Measurements from ENCODE around the gene ST6GALNAC5.
"Not testable (repeated sequence)": the region's sequence is repeated elsewhere in the genome, so short reads cannot be mapped to it uniquely, and the experiment has no call there.

The ST6GALNAC5 gene

GRCh38 chr1:76867342-76868130 is at the start of gene ST6GALNAC5:
ST6GALNAC5 (plus strand) TSS chr1:76867480.
- DNase-seq (ENCODE audit: low spot score in 2 of 2), result no peak
- Histone ChIP-seq H3K4me1 (no peaks in the 10 kb centered on the region), H3K4me3 (no peak within 1 kb of the TSS), H3K9me3 (no peaks in the 10 kb centered on the region), H3K27me3 (ENCODE audit: low read depth) (peaks cover 24% of the 10 kb centered on the region), H3K36me3 (replicated peaks) (no peaks in the 10 kb centered on the region)
- in situ Hi-C loops (cut with MboI; ENCODE audit: low sequenced_read_pairs), result no loop called here

GRCh38 chr1:76820028-76820427 is 47.3 kb upstream of the ST6GALNAC5 start:
- H3K27me3 ChIP-seq (ENCODE audit: low read depth), result no peaks in the 10 kb centered on the region
- no peak overlapping the region for H3K4me3 ChIP-seq
- in situ Hi-C loops (cut with MboI; ENCODE audit: low sequenced_read_pairs), result no loop called here
- H3K36me3 ChIP-seq (replicated peaks), result no peaks in the 10 kb centered on the region
- no peaks in the 10 kb centered on the region for H3K4me1 ChIP-seq
- H3K9me3 ChIP-seq, result no peaks in the 10 kb centered on the region
- no peak for DNase-seq (ENCODE audit: low spot score in 2 of 2)

GRCh38 chr1:76822961-76823360 is 44.3 kb upstream of the ST6GALNAC5 start:
- H3K27me3 ChIP-seq (ENCODE audit: low read depth); H3K36me3 ChIP-seq (replicated peaks); H3K4me1 ChIP-seq; DNase-seq (ENCODE audit: low spot score in 2 of 2); H3K4me3 ChIP-seq; in situ Hi-C loops (cut with MboI; ENCODE audit: low sequenced_read_pairs); H3K9me3 ChIP-seq: not testable (repeated sequence)

- no peaks in the 10 kb centered on the region for H3K36me3 ChIP-seq (replicated peaks)
- no peaks in the 10 kb centered on the region for H3K9me3 ChIP-seq
- no peaks in the 10 kb centered on the region for H3K4me1 ChIP-seq
- no peak for DNase-seq (ENCODE audit: low spot score in 2 of 2)
- in situ Hi-C loops (cut with MboI; ENCODE audit: low sequenced_read_pairs), result no loop called here
- no peaks in the 10 kb centered on the region for H3K27me3 ChIP-seq (ENCODE audit: low read depth)
- no peak overlapping the region for H3K4me3 ChIP-seq
These were observed 43.2 kb upstream of the ST6GALNAC5 start for GRCh38 chr1:76824106-76824505.

GRCh38 chr1:76826072-76826845 is 41.0 kb upstream of the ST6GALNAC5 start:
- Histone ChIP-seq H3K36me3 (replicated peaks) (no peaks in the 10 kb centered on the region), H3K9me3 (no peaks in the 10 kb centered on the region), H3K4me3 (no peak overlapping the region), H3K27me3 (ENCODE audit: low read depth) (no peaks in the 10 kb centered on the region; the same call in 1 of the 2 replicates), H3K4me1 (no peaks in the 10 kb centered on the region)
- no peak for DNase-seq (ENCODE audit: low spot score in 2 of 2)
- in situ Hi-C loops (cut with MboI; ENCODE audit: low sequenced_read_pairs), result no loop called here

- no peaks in the 10 kb centered on the region for H3K4me1 ChIP-seq
- no peaks in the 10 kb centered on the region for H3K9me3 ChIP-seq
- no peaks in the 10 kb centered on the region; the same call in 1 of the 2 replicates for H3K27me3 ChIP-seq (ENCODE audit: low read depth)
- no peak for DNase-seq (ENCODE audit: low spot score in 2 of 2)
- H3K36me3 ChIP-seq (replicated peaks), result no peaks in the 10 kb centered on the region
- in situ Hi-C loops (cut with MboI; ENCODE audit: low sequenced_read_pairs), result no loop called here
- H3K4me3 ChIP-seq, result no peak overlapping the region
These were observed 40.2 kb upstream of the ST6GALNAC5 start for GRCh38 chr1:76827066-76827465.

GRCh38 chr1:76830373-76830772 is 36.9 kb upstream of the ST6GALNAC5 start:
- in situ Hi-C loops (cut with MboI; ENCODE audit: low sequenced_read_pairs), result no loop called here
- no peaks in the 10 kb centered on the region; the same call in 1 of the 2 replicates for H3K27me3 ChIP-seq (ENCODE audit: low read depth)
- H3K9me3 ChIP-seq, result no peaks in the 10 kb centered on the region
- H3K36me3 ChIP-seq (replicated peaks), result no peaks in the 10 kb centered on the region
- H3K4me3 ChIP-seq, result no peak overlapping the region
- H3K4me1 ChIP-seq, result no peaks in the 10 kb centered on the region
- DNase-seq (ENCODE audit: low spot score in 2 of 2), result no peak

- Histone ChIP-seq H3K36me3 (replicated peaks) (no peaks in the 10 kb centered on the region), H3K27me3 (ENCODE audit: low read depth) (no peaks in the 10 kb centered on the region; the same call in 1 of the 2 replicates), H3K9me3 (no peaks in the 10 kb centered on the region), H3K4me3 (no peak overlapping the region), H3K4me1 (no peaks in the 10 kb centered on the region)
- no peak for DNase-seq (ENCODE audit: low spot score in 2 of 2)
- in situ Hi-C loops (cut with MboI; ENCODE audit: low sequenced_read_pairs), result no loop called here
These were observed 34.8 kb upstream of the ST6GALNAC5 start for GRCh38 chr1:76832521-76832920.

- Histone ChIP-seq H3K27me3 (ENCODE audit: low read depth) (no peaks in the 10 kb centered on the region; the same call in 1 of the 2 replicates), H3K36me3 (replicated peaks) (no peaks in the 10 kb centered on the region), H3K4me3 (no peak overlapping the region), H3K4me1 (no peaks in the 10 kb centered on the region), H3K9me3 (no peaks in the 10 kb centered on the region)
- no peak for DNase-seq (ENCODE audit: low spot score in 2 of 2)
- in situ Hi-C loops (cut with MboI; ENCODE audit: low sequenced_read_pairs), result no loop called here
These were observed 34.1 kb upstream of the ST6GALNAC5 start for GRCh38 chr1:76833151-76833550.

GRCh38 chr1:76833856-76834255 is 33.4 kb upstream of the ST6GALNAC5 start:
- Histone ChIP-seq H3K9me3 (no peaks in the 10 kb centered on the region), H3K4me3 (no peak overlapping the region), H3K36me3 (replicated peaks) (no peaks in the 10 kb centered on the region), H3K27me3 (ENCODE audit: low read depth) (no peaks in the 10 kb centered on the region; the same call in 1 of the 2 replicates), H3K4me1 (no peaks in the 10 kb centered on the region)
- in situ Hi-C loops (cut with MboI; ENCODE audit: low sequenced_read_pairs), result no loop called here
- no peak for DNase-seq (ENCODE audit: low spot score in 2 of 2)

GRCh38 chr1:76835203-76835602 is 32.1 kb upstream of the ST6GALNAC5 start:
- no peaks in the 10 kb centered on the region for H3K4me1 ChIP-seq
- in situ Hi-C loops (cut with MboI; ENCODE audit: low sequenced_read_pairs), result no loop called here
- no peaks in the 10 kb centered on the region; the same call in 1 of the 2 replicates for H3K27me3 ChIP-seq (ENCODE audit: low read depth)
- no peak for DNase-seq (ENCODE audit: low spot score in 2 of 2)
- no peaks in the 10 kb centered on the region for H3K9me3 ChIP-seq
- H3K36me3 ChIP-seq (replicated peaks), result no peaks in the 10 kb centered on the region
- no peak overlapping the region for H3K4me3 ChIP-seq

- DNase-seq (ENCODE audit: low spot score in 2 of 2), result no peak
- H3K4me3 ChIP-seq, result no peak overlapping the region
- no peaks in the 10 kb centered on the region for H3K4me1 ChIP-seq
- no peaks in the 10 kb centered on the region for H3K27me3 ChIP-seq (ENCODE audit: low read depth)
- in situ Hi-C loops (cut with MboI; ENCODE audit: low sequenced_read_pairs), result no loop called here
- H3K36me3 ChIP-seq (replicated peaks), result no peaks in the 10 kb centered on the region
- no peaks in the 10 kb centered on the region for H3K9me3 ChIP-seq
These were observed 27.0 kb upstream of the ST6GALNAC5 start for GRCh38 chr1:76840278-76840677.

- no peaks in the 10 kb centered on the region for H3K27me3 ChIP-seq (ENCODE audit: low read depth)
- H3K4me3 ChIP-seq, result no peak overlapping the region
- DNase-seq (ENCODE audit: low spot score in 2 of 2), result no peak
- in situ Hi-C loops (cut with MboI; ENCODE audit: low sequenced_read_pairs), result no loop called here
- H3K9me3 ChIP-seq, result no peaks in the 10 kb centered on the region
- no peaks in the 10 kb centered on the region for H3K36me3 ChIP-seq (replicated peaks)
- no peaks in the 10 kb centered on the region for H3K4me1 ChIP-seq
These were observed 25.8 kb upstream of the ST6GALNAC5 start for GRCh38 chr1:76841460-76841859.

- no peak overlapping the region for H3K4me3 ChIP-seq
- DNase-seq (ENCODE audit: low spot score in 2 of 2), result no peak
- in situ Hi-C loops (cut with MboI; ENCODE audit: low sequenced_read_pairs), result no loop called here
- H3K4me1 ChIP-seq, result no peaks in the 10 kb centered on the region
- H3K36me3 ChIP-seq (replicated peaks), result no peaks in the 10 kb centered on the region
- no peaks in the 10 kb centered on the region for H3K9me3 ChIP-seq
- H3K27me3 ChIP-seq (ENCODE audit: low read depth), result no peaks in the 10 kb centered on the region
These were observed 23.3 kb upstream of the ST6GALNAC5 start for GRCh38 chr1:76843821-76844464.
